GM10847 (cell line): ENCODE data around the gene RAPGEF4.

Experiments
- POLR2A ChIP-seq: IDR thresholded peaks from 2 replicates; pipeline ENCODE4 v1.6.1; 2011; ENCODE audit not compliant: insufficient read length; ENCODE audit errors: extremely low read depth

RAPGEF4 gene

DNA sequence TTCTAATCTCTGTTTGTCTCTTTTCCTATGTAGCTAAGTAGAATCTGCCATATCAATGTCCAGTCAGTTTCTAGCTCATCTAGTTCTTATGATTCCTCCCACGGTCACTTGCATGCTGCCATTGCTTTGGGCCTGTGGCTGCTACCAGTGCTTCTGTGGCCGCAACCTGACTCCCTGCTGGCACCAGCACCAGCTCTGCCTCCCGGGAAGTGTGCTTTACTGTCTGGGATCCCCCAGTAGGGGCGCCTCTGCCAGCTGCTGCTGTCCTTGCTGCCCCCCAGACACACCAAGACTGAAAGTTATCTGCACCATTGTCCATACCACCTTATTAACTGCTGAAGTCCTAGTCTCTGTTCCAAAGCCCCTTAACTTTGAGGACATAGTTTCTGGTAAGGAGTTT, 56.3 kb downstream of the RAPGEF4 start:
- no peak for TF ChIP-seq POLR2A

DNA sequence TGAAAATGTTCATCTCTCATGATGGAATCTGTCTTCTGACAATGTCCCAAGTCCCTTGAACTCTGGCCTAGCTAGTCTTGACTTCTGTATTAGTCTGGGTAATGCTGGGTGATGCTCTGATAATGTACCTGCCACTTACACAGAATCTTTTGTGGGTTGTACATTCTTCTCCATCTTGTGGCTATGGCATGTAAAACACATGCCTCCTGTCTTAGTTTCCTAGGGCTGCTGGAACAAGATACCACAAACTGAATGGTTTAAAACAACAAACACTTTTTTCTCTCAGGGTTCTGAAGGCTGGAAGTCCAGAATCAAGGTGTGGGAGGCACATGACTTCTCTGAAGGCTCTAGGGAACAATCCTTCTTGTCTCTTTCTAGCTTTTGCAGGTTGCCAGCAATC, 57.1 kb downstream of the RAPGEF4 start:
- no peak for TF ChIP-seq POLR2A

DNA sequence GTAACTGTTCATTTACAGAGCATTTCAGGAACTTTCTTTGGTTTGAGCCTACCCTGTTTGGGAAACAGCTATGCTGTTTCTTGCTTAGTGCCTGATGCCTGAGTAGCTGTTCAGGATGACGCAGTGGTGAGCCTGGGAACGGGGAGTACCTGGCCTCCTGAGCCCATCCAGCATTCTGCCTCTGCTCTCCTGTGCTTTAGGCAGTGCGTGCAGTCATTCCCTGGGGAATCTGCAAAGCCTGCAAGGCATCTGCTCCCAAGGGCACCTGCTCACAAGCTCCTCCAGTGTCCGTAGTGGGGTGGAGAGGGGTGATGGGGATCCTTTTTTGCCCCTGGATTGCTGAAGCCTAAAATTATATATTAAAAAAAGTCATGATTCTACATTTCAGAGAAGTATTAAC, 68.8 kb downstream of the RAPGEF4 start:
- TF ChIP-seq POLR2A = no peak

DNA sequence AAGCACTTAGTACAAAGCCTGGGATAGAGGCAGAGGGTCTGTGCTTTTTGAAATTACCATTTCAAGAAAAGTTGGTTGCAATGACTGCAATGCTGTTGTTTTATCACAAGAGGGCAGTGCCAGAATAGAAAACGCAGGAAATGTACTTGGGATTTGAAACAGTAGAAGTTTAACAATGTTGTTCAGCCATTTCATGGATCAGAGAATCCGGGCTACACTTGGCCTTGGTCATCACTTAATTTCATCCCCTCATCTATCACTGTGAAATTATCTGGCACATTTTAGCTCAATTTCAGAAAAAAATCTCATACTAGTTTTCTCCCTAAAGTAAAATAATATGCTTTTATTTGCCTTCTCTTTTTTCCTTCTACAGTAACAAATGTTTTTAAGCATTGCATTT, 70.8 kb downstream of the RAPGEF4 start:
- TF ChIP-seq POLR2A = no peak

DNA sequence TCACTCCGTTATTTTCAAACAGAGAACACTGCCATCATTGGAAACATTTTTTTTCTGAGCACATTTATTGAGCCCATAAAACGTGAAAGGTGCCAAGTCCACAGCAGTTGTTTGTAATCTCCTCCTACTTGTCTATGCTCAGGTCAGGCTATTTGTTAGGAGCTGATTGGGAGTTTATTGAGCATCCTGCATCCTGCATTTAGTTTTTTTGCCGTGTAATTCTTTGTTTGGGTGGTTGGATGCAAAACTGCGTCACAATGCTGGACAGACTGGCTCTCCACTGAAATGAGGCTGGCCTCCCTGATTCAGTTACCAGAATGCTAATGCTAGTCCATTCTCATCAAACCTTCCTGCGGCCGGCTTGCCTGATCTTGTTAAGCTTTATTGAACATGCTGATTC, 71.4 kb downstream of the RAPGEF4 start:
- no peak for TF ChIP-seq POLR2A

DNA sequence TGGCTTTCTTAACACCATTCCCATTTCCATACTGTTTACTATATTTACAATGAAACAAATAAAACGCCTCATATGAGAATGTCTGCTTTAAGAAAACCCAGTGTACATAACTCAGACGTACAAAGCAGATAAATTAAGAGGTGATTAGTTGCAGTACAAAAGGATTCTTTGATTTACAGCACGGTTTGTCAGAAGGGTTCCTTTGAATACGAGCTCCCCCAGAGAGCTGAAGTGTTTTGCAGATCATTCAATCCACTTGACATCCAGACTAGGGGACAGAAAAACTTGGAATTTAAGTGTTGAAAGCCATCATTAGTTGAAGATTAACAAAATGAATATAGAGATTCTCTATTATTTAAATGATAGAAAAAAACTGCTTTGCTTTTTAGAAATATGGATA, 72.5 kb downstream of the RAPGEF4 start:
- TF ChIP-seq POLR2A = no peak

DNA sequence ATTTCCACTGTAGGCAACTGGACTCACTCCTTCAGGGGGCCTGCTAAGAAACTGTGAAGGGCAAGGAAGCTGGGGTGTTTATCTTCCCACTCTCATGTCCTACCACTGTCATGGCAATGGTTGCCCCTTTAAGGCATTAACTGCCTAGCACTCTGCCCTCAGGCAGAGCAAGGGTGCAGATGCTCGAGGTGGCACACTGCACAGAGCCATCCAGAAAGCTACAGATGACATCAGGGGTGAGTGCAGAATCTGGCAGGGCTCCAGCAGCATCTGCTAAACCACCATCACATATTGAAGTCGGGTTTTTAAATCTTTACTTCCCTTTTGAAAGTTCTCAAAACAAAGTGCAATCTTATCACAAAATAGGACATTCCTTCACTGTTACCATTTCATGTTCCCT, 75.4 kb downstream of the RAPGEF4 start:
- no peak for TF ChIP-seq POLR2A

DNA sequence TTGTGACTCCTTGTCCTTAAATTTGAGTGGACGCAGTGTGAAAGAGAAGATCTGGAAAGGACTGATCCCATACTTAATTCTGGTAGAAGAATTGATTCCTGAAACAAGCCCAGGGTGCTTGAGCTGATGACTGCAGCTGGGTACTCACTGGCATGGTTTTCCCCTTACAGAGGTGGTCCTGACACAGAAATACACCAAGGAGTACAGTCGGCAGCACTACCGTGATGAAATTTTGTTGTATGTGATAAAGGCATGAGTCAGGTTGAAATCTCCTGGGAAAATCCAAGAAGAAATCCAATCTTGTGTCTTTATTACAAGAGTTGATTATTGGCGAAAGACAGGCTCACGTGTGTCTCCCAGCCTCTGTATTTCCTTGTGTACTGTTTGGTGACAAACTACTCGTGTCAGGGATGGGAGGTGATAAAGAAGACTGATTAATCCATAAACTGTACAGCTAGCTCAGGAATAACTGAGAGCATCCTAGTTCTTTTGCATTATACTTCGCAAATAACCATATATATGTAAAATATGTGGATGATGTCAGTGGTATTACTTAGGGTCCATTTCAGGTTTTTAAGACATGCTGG, 76.6 kb downstream of the RAPGEF4 start:
- TF ChIP-seq POLR2A = no peak

DNA sequence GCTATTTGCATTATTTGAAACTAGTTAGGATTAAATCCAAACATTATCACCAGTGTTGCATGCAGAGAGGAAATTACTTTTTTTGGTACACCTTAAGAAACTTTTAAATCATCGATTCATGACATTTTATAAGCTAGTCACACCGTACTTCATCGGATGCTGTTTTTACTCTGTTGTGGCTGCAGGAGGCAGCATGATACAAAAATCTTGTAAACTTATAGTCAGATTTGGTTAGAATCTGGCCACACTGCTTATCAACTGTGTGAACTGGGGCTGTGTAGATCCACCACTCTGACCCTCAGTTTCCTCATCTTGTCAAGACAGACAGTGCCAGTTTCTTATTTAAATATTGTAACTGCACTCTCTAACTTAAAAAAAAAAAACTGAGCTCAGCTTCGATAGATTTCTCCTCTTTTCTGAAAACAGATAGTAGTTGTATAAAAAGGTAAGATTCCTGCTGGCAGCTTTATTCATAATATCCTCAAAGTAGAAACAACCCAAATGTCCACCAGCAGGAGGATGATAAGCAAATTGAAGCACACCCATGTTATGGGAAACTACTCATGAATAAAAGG, 77.8 kb downstream of the RAPGEF4 start:
- TF ChIP-seq POLR2A = no peak

DNA sequence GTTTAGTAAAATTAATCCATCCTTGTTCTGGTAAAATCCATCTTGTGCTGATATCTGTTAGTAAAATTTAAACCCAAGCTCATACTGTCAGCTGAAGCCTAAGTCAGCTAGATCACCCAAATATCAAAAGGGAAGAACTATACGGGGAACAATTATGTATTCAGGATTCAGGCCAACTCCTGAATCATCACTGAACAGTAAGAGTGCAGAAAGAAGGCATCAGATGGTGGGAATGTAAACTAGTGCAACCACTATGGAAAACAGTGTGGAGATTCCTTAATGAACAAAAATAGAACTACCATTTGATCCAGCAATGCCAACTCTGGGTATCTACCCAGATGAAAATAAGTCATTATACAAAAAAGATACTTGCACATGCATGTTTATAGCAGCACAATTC, 81.8 kb downstream of the RAPGEF4 start:
- no peak for TF ChIP-seq POLR2A

DNA sequence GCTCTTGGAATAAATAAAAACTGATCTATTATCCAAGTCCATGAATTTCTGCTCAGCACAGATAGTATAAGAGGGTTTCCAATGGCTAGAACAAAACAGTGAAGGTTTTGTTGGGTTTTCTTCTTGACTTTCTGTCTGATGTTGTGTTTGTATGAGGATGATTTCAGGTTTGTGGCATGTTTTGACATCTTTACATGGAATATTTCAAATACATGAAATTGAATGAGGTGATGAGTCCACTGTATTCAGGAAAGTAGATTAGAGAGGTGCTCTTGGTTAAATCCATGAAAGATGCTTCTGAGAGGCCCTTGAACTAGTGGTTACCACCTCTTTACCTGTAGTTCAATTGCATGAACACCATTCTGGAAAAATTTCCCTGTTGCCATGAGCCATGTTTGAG, 84.3 kb downstream of the RAPGEF4 start:
- no peak for TF ChIP-seq POLR2A

DNA sequence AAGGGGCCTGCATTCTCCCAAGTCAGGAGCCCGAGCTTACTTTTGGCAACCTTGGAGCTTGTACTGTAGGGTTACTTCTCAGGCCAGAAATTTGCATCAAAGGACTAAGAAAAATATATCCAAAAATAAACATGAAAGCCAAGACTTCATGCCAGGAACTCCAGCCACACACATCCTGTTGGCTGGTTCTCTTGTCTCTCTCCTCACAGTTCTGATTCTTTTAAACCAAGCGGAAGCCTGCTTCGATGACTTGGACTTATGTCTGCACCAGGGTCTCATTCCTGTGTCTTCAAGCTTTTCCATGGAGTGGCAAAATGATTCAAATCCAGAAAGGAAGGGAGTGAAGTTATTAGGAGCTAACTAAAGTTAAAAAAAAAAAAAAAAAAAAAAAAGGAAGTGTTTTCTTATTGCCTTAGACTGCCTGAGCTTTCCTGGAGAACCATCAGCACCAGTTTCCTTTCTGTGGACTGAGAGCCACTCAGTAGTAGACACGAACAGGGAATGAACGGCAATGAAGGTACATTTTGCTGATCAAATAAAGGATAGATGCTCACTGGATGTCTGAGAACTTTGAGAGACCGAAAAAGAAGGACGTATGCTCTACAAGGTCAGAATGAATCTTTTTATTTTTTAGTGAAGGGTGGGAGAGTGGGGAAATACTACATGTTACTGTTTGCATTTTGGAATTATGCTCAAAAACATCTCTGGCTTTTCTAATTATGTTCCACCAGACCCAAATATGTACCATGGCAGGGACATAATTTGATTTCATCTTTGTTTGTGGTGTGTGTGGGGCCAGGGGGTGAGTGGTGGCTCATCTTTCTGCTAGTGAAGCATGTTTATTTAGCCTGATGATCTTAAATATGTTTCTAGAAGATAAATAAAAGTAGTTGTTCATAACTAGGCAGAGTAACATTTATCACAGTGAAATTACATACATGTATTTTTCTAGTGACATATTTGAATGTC, 86.0 kb downstream of the RAPGEF4 start:
- no peak for TF ChIP-seq POLR2A

DNA sequence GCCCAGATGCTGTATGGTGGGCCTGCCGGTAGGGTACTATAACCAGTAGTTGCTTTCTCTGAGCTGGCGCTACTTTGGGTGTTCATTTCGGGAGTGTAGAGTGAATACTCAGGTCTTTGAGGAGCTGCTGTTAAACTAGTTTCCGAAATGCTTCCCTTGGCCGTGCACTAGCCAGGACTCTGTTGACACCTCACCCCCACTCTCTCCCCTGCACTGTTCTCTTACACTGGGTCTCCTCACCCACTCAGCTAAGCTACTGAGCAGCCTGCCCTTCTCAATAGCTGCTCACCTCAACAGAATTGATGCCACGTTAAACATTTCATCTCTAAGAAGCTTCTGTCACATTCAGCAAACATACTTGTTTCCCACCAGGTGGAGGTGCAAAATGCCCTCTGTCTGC, 86.9 kb downstream of the RAPGEF4 start:
- no peak for TF ChIP-seq POLR2A

DNA sequence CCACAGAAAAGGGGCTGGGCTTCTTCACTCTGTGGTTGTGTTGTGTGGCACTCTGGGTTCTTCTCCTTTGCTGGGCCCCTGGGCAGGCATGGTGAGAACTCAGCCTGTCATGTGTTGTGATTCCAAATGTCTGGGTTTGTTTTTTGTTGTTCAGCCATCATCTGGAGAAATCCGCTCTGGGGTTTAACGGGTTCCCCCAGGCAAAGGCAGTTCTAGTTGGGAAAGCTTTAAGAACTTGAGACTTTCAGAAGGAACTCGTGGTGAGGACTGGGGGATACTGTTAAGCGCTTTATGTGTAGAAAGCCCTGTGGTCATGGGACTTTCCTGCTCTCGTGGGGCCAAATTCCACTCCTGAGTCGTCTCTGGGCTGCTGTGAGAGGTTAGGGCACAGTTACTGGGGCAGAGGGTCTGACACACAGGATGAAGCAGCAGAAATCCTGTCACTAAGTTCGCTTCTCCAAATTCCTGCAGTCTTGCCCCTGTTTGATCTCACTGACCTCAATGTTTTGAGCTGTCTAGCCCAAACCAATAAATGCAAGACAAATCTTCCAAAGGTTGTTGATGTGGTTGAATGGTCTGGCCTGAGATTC, 87.7 kb downstream of the RAPGEF4 start:
- TF ChIP-seq POLR2A = no peak

DNA sequence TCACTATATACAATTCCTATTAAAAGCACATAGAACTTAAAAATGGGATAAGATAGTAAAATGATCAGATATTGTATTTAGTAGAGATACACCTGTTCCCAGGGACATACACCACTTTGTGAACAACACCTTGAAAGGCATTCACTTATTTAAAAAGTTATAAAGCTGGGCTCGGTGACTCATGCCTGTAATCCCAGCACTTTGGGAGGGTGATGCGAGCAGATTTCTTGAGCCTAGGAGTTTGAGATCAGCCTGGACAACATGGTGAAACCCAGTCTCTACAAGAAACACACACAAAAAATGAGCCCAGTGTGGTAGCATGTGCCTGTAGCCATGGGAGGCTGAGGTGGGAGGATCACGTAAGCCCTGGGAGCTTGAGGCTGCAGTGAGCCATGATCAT, 90.9 kb downstream of the RAPGEF4 start:
- TF ChIP-seq POLR2A = no peak

DNA sequence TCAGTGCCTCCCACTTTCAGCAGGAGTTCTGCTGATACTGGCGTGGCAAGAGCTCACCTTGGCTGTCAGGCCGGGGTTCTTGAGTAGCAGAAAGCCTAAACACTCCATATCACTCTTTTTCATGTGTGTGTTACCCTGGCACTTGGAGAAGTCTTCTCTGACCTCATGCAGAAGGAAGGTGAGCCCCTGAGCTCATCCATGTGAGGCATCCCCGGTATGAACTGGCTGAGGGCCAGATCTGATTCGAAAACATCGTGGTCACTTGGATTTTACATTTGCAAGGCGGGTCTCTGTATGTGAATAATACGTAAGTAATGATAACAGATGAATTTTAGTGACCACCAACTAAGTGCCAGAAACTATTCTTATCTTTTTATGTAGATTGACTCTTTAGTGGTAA, 93.6 kb downstream of the RAPGEF4 start:
- TF ChIP-seq POLR2A = no peak
